T1000 (cell line): Measurements from ENCODE around the gene AIF1L.

ENCODE experiments used
- DNase-seq: peaks from one replicate; lab custom pipeline; 2025; ENCODE audit warnings: mixed read lengths; lab: John Stamatoyannopoulos, UW

AIF1L gene

GRCh38 chr9:131078427-131079366 lies 17.6 kb upstream of the AIF1L start:
- DNase-seq = no peak

GRCh38 chr9:131080589-131080988 lies 15.7 kb upstream of the AIF1L start:
- DNase-seq = no peak

GRCh38 chr9:131081868-131082267 lies 14.5 kb upstream of the AIF1L start:
- DNase-seq = no peak

- DNase-seq = no peak
These were observed 13.4 kb upstream of the AIF1L start for GRCh38 chr9:131082774-131083512.

- DNase-seq = no peak
These were observed 11.5 kb upstream of the AIF1L start for GRCh38 chr9:131084661-131085369.

- no peak for DNase-seq
These were observed 10.8 kb upstream of the AIF1L start for GRCh38 chr9:131085370-131086122.

- DNase-seq = no peak
These were observed 8.9 kb upstream of the AIF1L start for GRCh38 chr9:131087354-131087893.

GRCh38 chr9:131090025-131090787 lies 6.1 kb upstream of the AIF1L start:
- DNase-seq = no peak

GRCh38 chr9:131091352-131091992 lies 4.9 kb upstream of the AIF1L start:
- DNase-seq = no peak

GRCh38 chr9:131092030-131092429 lies 4.3 kb upstream of the AIF1L start:
- DNase-seq = no peak

GRCh38 chr9:131092548-131093440 lies 3.5 kb upstream of the AIF1L start:
- DNase-seq = no peak

- no peak for DNase-seq
These were observed 2.3 kb upstream of the AIF1L start for GRCh38 chr9:131094015-131094414.

GRCh38 chr9:131094622-131095021 lies 1.7 kb upstream of the AIF1L start:
- DNase-seq = no peak

- no peak for DNase-seq
These were observed 564 bp upstream of the AIF1L start for GRCh38 chr9:131095666-131096268.

GRCh38 chr9:131097126-131097947 lies 1.0 kb downstream of the AIF1L start:
- no peak for DNase-seq

- DNase-seq = no peak
These were observed 1.6 kb downstream of the AIF1L start for GRCh38 chr9:131097948-131098278.

GRCh38 chr9:131098391-131099101 lies 2.2 kb downstream of the AIF1L start:
- no peak for DNase-seq
